Right ventricle myocardium inferior (tissue), 1 donor: ENCODE results near the gene SAP30L. TPM values are rescaled to one million over a fixed set of nuclear protein-coding genes. Genes with fewer than 3 reads are reported as not detected.

ENCODE experiments used
- ATAC-seq: fragments of 200-7000 bp; cut with Tn5 transposase; one replicate; pipeline ENCODE4 v1.9.1; 2020; ENCODE audit warnings: mild to moderate bottlenecking, moderate library complexity
- DNase-seq: peaks from one replicate; pipeline ENCODE4 v3.0.0; 2021; ENCODE audit errors: missing footprints
- intact Hi-C: fragments of 100-400 bp; cut with DNase I; formaldehyde crosslinking; loops from one replicate; pipeline ENCODE4 v1.11.0; 2022
- total RNA-seq: library from RNA; stranded (reverse); fragmentation: NEBNext Ultra II Directional; extraction: Animal tissue kit (Norgen Biotek cat#: 25700); gene quantifications from one replicate; pipeline ENCODE4 v1.2.1, GENCODE V29; 2021
- donor health status: DM: no; HTN: yes; CAD: no; lungs with severe emphysema.

The SAP30L gene
- total RNA-seq, 1 donor from 2014 or later = 39.2 TPM

DNA sequence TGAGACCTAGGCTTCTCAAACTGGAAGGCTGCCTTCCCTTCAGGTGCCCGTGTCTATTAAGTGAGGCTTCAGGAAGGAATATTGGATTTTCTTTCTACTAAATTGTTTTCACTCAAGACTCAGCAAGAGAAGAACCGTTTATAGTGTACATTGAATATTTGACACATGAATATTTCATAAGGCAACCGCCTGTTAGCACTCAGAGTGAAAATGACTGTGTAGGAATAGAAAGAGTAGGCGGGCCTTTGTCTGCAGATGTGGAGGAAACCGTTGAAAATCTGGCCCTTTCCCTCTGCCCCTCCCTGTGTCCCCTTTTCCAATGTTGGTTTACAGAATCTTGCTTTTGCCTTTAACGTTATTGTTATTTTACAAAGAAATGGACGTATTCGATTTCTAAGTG lies 6.2 kb downstream of the SAP30L start:
- ATAC-seq = no peak
- intact Hi-C loops = no loop called here
- no peak for DNase-seq

DNA sequence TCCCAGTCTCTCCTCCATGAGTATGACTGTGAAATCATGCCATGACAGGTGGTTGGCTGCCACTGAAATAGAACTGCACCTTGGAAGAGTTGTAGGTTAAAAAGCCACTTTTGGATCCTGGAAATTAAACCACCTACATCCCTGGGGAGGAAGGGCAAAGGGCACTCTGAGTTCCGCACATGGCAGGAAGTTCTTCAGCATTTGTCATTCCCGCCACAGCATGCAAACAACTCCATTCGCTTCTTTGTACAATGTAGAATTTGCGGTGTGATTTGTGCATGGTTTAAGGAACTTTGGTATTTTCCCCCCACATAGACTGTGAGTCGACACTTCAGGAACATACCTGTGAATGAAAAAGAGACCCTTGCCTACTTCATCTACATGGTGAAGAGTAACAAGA lies 9.8 kb downstream of the SAP30L start:
- ATAC-seq = no peak
- no peak for DNase-seq
- intact Hi-C loops = no loop called here

DNA sequence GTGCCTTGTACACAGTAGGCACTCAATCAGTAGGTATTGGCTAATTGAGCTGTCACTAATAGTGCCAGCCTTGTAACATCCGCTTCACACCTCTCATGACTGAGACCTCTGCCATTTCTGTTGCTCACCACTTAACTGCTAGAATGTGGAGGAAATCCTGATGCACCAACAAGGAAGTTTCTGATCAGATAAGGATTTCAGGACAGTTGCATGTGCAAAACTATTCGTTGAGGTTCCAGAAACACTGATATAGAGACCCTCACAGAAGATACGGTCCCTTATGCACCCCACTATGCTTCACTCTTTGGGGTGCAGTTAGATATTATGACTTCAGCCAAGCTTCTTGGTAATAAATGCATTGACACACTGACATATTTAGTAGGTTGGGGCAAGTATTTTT lies 10.7 kb downstream of the SAP30L start:
- DNase-seq (no peak), ATAC-seq (no peak)
- intact Hi-C loops = no loop called here

DNA sequence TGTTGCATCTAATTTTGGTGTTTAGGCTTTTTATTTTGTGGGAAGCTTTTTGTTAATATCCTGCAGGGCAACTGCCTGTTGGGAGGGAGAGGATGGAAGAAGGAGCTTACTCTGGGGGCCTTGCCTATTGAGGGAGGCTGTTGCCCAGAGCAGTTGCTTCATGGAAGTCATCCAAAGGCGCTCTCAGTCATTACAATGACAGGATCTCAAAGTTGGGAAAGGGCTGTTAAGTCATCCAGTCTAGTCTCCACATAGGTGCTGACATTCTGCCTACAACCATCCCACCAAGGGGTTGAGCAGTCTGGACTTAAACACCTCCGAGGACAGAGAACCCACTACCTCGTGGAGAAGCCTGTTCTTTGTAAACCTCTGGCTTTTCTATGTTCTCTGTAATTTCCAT lies 13.2 kb downstream of the SAP30L start:
- no peak for DNase-seq
- intact Hi-C loops = no loop called here
- peak; percentile 58 for ATAC-seq

DNA sequence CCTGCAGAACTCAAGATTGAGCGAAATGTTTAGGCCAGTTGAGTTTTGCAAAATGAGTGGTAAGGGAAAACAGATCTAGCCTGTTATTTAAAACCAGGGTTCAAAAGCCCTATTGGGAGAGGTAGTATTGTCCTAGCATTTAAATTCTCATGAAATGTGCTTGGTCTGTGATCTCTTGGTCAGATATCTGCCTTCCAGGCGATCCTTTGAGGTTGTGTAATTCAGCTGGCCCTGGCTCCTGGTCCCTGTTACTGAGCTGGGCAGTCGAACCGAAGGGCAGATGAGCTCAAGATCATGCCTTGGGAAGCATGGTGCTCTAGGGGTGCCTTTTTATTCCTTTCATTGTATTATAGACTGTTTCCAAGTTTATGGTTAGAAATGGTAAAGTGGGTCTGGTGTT lies 14.4 kb downstream of the SAP30L start:
- ATAC-seq = no peak
- intact Hi-C loops = no loop called here
- DNase-seq = no peak

DNA sequence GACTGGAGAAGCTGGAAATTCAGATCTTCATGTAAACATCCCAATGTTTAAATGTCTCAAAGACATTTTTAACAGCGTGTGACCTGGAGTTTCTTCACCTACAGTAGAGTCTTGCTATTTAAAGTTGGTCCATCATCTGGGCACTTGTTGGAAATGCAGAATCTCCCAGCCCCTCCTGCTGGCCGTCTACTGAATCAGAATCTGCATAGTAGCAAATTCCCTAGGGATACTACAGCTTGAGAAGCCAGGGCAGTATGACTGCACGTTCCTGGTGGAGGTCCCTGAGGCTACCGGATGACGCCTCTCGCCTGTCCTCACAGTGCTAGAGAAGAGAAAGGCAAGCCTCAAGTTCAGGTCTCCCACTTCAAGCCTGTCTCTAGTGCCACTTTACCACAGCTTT lies 15.7 kb downstream of the SAP30L start:
- DNase-seq (no peak), ATAC-seq (no peak)
- intact Hi-C loops = no loop called here

DNA sequence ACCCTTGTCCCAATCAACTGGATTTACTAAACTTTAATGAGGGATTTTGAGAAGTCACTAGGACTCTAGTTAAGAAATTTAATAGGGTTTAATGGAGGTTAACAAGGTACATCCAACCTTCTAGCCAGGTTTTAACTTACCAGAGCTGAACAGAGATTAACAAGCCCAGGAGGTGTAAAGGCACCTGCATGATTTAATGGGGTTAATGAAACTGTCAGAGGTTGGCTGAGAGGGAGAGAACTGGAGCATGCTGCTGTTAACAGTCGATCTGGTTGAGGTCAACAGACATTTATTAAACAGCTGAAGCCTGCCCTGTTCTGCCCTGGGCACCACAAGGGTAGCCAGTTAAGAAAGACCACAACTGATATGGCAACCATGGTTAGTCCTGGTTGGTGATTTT lies 18.6 kb downstream of the SAP30L start:
- DNase-seq = no peak
- intact Hi-C loops = no loop called here
- ATAC-seq = no peak

DNA sequence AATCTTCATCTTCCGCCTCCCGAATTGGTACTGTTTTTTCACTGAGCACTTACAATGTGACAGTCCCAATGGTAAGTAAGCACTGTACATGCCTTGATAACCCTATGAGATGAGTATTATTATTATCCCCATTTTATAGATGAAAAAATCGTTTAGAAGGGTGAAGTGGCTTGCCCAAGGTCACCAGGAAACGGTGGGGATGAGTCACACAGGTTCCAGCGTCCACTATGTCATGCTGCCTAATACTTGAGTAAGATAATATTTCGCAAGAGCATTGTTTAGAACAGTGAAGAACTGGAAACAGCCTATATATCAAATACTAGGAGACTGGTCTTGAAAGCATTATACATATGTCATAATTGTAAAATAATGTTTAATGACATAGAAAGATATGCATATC lies 19.4 kb downstream of the SAP30L start:
- DNase-seq = no peak
- no peak for ATAC-seq
- intact Hi-C loops = loop anchor here (5.0 kb wide), 1 partner anchor 57 kb away; no protein-coding TSS in a partner anchor

DNA sequence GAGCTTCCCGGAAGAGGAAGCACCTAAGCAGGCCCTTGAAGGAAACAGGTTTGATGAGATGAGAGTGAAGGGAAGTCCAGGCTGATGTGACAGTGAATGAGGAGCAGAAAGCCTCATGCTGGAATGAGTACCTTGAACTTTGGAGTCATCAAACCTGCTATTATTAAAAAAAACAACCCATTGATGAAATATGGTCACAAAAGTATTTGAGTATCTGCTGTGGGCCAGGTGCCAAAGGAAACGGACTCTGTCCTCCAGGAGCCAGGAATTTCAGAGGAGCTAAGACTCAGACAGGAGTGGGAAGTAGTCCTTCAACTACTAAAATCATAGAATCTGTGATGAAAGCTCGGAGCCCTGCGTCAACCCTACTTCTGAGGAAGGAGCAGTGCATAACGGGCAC lies 20.4 kb downstream of the SAP30L start:
- intact Hi-C loops = loop anchor here (5.0 kb wide), 1 partner anchor 56 kb away; no protein-coding TSS in a partner anchor
- DNase-seq = no peak
- no peak for ATAC-seq

DNA sequence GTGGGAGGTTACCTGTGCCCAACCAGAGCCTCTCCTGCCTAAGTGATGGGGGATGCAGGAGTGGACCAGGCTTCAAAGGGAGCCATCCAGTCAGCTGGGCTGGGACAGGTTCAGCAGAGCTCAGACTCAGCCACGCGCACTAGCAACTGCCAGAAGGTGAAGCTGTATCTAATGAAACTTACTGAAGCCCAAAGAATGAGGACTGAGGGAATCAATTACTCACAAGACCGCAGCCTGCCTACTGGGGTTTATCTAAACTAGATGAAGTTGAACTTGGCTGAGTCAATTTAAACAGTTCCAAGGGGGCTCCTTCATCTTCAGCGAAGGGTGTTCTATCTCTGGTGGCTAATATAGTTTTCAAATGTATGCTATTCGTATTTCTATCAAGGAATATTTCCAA lies 20.9 kb downstream of the SAP30L start:
- DNase-seq = no peak
- ATAC-seq = no peak
- intact Hi-C loops = loop anchor here (1.0 to 5.0 kb wide), 2 partner anchors 56 to 144 kb away; no protein-coding TSS in a partner anchor

DNA sequence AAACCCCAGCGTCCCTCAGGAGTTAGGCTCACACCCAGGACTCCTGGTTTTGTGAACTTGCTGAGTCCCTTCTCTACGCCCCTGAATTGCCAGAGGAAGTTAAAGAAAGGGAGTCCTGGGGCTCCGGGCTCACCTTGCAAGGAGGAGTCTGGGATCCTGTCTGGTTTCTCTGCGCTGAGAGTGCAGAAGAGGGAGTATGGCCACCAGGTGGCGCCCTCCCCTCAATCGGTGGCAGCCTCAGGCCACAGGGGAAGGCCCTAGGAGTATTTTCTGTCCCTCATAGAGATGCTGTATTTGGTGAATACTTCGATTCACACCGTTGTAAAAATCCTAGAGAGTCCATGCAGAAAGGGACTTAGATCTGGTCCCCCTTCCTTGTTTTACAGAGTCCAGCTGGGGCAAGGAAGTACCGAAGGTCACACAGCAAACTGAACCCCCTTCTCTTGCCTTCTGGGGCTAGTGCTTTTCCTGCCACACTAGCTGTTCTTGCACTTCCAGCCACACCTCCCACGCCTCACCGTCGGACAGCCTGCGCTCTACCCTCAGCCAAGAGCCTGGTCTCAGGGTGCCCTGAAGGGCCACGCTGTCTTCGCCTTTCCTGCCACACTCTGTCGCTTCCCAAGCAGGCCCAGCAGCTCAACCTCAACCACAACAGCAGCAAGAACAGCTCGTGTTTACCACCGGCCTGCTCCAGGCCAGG lies 22.0 kb downstream of the SAP30L start:
- peak; percentile 90 for DNase-seq
- intact Hi-C loops = loop anchor here (1.0 to 5.0 kb wide), 2 partner anchors 54 to 142 kb away; no protein-coding TSS in a partner anchor

DNA sequence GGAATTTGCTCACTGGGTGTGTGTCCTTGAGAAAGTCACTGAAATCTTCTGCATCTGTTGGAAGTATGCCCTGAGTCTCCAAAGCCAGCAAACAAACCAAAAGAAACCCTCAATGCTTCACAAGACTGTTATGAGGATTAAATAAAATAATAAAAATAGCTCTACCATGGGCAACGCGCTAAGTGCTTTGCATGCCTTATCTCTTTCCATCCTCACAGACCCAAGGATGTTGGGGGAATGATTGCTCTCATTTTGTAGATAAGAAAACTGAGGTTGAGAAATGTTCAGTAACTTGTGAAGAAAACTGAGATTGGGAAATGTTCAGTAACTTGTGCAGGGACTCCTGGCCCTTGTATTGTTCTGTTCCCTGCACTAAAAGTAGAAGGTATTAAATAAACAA lies 24.3 kb downstream of the SAP30L start:
- DNase-seq (no peak), ATAC-seq (no peak)
- intact Hi-C loops = loop anchor here (10.0 kb wide), 2 partner anchors 285 to 385 kb away; partner anchors contain the start of genes CNOT8, FAXDC2 and LARP1

More for the DNA sequence above, 22.0 kb downstream of the SAP30L start:
- peak; percentile 85 for ATAC-seq

DNA sequence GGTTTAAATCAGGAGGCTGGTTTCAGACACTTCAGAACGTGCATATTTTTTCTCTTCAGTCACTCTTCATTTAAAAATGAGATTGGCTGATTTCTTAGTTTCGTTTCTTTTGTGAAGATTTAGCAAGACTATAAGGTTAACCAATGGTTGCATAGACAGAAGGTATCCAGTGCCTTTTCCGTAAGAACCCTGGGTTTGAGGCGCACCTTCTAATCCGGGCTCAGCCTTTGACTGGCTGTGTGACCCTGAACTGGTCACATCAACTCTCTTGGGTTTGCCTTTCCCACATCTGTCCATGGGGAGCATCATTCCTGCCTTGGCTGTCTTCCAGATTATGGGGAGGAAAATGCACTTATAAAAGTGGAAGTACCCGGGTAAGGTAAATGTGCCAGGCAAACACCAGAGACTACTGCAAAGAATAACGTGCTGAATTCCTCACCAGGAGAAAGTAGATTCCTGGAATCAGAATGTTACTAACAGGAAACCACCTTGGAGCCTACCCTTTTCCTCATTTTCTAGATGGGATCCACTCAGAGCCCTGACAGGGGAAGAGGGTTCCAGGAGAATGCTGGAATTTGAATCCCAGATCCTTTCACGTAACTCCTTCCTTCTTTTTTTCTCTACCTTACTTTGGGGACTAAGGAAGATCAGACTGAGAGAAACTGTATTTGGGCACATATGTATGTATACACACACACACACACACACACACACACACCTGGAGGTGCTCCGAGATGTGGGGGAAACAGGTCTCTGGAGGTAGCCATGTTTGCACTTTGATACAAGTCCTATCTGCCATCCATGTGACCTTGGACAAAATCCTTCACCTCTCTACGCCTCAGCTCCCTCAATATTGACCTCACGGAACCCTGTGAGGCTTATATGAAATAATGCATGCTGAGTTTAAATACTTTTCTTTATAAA lies 25.4 kb downstream of the SAP30L start:
- intact Hi-C loops = loop anchor here (10.0 kb wide), 2 partner anchors 284 to 384 kb away; partner anchors contain the start of genes CNOT8, FAXDC2 and LARP1
- no peak for ATAC-seq
- no peak for DNase-seq

DNA sequence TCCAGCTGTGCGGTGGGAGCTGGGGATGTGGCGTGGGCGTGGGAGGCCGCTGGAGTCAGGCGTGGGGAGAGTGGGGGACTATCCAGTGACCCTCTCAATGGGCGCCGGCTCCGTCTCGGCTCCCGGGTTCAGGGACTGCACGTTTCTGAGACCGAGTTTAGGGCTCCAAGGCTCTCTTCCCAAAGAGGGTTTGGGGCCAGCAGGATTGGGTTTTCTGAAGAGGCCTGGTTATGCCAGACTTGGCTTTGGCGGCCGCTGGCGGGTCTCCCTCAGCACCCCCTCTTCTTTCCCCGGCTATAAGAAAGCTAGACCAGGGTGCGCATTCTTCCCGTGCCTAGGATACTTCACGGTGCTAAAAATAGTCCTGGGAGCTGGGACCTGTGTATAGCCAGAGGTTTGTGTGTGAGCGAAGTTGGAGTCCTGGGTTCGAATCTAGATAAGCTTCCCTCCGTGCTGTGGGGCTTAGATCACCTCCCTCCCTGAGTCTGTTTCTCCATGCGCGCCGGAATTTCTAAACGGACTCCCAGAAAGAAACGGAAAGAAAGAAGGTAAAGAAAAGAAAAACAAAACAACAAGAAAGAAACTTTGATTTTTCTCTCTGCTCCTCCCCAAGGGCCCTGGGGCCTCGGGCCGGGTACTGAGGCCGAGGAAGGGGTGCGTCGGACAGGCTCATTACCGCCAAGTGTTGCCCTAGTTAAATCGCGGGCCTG lies 27.2 kb downstream of the SAP30L start:
- DNase-seq (no peak), ATAC-seq (peak; percentile 67)
- intact Hi-C loops = loop anchor here (10.0 kb wide), 2 partner anchors 282 to 382 kb away; partner anchors contain the start of genes CNOT8, FAXDC2 and LARP1

DNA sequence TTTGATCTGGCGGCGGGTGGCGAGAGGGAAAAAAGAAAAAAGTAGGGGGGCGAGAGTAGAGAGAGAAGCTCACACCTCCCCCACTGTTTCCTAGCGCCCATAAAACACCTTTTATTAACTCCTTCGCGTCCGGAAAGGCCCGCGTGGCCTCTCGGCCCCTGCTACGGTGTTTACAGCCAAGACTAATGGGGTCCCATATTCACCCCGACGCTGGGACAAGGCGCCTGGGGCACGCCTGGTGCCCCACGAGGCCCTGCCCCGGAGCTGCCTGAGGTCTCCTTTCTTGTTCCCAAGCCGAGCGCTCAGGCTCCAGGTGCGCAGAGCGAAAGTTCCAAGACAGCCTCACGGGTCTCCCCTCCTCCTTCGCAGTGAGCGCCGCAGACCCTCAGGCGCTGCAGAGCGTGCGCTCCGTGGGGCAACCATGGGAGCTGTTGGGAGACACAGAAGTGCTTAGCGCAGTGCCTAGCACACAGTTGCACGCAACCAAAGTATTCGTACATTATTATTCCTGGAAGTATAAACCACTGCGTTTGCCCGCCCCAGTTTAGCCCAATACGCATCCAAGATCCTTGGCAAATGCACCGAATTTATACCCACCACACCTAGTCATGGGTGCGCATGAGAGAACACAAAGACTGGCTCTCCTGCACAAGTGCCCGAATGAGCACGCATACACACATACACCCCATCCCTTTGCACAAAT lies 27.9 kb downstream of the SAP30L start:
- ATAC-seq (no peak), DNase-seq (no peak)
- intact Hi-C loops = loop anchor here (10.0 kb wide), 2 partner anchors 281 to 381 kb away; partner anchors contain the start of genes CNOT8, FAXDC2 and LARP1

DNA sequence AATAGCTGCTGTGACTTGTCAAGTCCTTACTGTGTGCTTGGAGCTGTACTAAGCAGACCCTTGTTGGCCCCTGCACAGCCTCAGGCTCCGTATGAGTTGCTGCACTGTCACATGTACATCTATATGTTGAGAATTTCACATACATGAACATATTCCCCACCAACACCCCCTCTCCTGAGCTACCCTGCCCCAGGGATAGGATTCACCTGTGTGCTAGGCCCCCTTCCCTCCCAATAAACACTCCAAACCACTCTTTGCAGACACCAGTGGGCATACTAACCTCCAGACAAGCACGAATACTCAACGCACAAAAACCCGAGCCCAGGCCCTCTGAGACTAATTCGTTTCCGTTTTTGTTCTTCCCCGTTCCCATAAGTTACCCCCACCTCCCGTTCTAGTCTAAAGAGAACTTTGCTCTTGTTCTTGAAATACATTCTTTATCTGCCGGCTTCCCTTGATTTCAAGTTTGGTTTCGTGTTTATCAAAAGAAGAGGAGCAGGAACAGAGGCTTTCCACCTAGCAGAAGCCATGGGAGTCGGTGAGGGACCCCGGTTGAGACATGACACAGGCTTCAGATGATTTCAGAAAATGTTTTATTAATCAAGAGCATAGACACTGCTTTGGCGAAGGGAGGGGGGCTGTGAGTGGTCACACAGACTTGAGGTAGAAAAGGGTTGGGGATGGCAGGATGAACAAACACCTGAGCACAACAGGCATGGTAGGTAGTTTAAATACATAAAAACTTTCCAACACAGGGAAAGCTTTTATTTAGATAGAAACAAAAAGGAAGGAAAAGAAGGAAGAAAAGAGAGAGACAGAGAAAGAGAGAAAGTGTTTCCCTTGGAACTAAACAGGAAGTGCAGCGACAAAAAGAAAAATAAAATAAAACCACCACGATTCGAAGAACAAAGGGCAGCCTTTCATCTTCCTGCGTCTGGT lies 28.9 kb downstream of the SAP30L start:
- no peak for ATAC-seq
- intact Hi-C loops = loop anchor here (10.0 kb wide), 2 partner anchors 280 to 380 kb away; partner anchors contain the start of genes CNOT8, FAXDC2 and LARP1

More for the DNA sequence above, 28.9 kb downstream of the SAP30L start:
- no peak for DNase-seq
